AG08396 (cell line): ENCODE measurements around the gene KLHL30.
A peak's percentile ranks its signal among the peaks of the same experiment; 100 is the strongest.

Experiments used
- DNase-seq: peaks from one replicate; pipeline ENCODE4 v3.0.0; 2012; ENCODE audit warnings: low spot score, mixed read lengths

The KLHL30 gene

GRCh38 chr2:238132463-238133450 is 5.7 kb upstream of the KLHL30 start:
- no peak for DNase-seq

GRCh38 chr2:238133499-238134392 is 4.7 kb upstream of the KLHL30 start:
- no peak for DNase-seq

GRCh38 chr2:238134393-238134785 is 4.1 kb upstream of the KLHL30 start:
- DNase-seq, result no peak

GRCh38 chr2:238135601-238136150 is 2.8 kb upstream of the KLHL30 start:
- no peak for DNase-seq

GRCh38 chr2:238136820-238137537 is 1.5 kb upstream of the KLHL30 start:
- DNase-seq, result peak; percentile 69

GRCh38 chr2:238137885-238138284 is 583 bp upstream of the KLHL30 start:
- DNase-seq, result no peak

GRCh38 chr2:238139196-238140039 is 950 bp downstream of the KLHL30 start:
- DNase-seq, result no peak

GRCh38 chr2:238140040-238140439 is 1.6 kb downstream of the KLHL30 start:
- no peak for DNase-seq

- no peak for DNase-seq
Observed at GRCh38 chr2:238140721-238141540, 2.5 kb downstream of the KLHL30 start.

- DNase-seq, result no peak
Observed at GRCh38 chr2:238141541-238142318, 3.3 kb downstream of the KLHL30 start.

GRCh38 chr2:238142382-238143205 is 4.1 kb downstream of the KLHL30 start:
- no peak for DNase-seq

- DNase-seq, result peak; percentile 85
Observed at GRCh38 chr2:238143239-238143951, 4.9 kb downstream of the KLHL30 start.

- no peak for DNase-seq
Observed at GRCh38 chr2:238144262-238144661, 5.8 kb downstream of the KLHL30 start.

- no peak for DNase-seq
Observed at GRCh38 chr2:238145046-238145445, 6.6 kb downstream of the KLHL30 start.

- no peak for DNase-seq
Observed at GRCh38 chr2:238145851-238146250, 7.4 kb downstream of the KLHL30 start.

GRCh38 chr2:238146884-238147544 is 8.5 kb downstream of the KLHL30 start:
- no peak for DNase-seq

GRCh38 chr2:238148981-238149380 is 10.5 kb downstream of the KLHL30 start:
- DNase-seq, result no peak
